Testis (tissue), 3 donors: ENCODE data around the gene SLC2A3. TPM values are rescaled to one million over a fixed set of nuclear protein-coding genes. Genes with fewer than 3 reads are reported as not detected.
"Not testable (repeated sequence)": the region's sequence is repeated elsewhere in the genome, so short reads cannot be mapped to it uniquely, and the experiment has no call there.

ENCODE experiments used
- DNase-seq: peaks from one replicate; pipeline ENCODE4 v3.0.0-alpha.2; 2019
- H3K27ac ChIP-seq, 2 donors: fragments of 200-600 bp; sonication (generic); one replicate each; pipeline ENCODE4 v1.5.1; 2019
- H3K27me3 ChIP-seq: fragments of 200-600 bp; sonication (generic); one replicate; pipeline ENCODE4 v1.5.1; 2019
- H3K36me3 ChIP-seq: fragments of 200-600 bp; sonication (generic); one replicate; pipeline ENCODE4 v1.5.1; 2017; ENCODE audit warnings: low read depth; ENCODE audit errors: missing control alignments
- H3K4me1 ChIP-seq: fragments of 200-600 bp; sonication (generic); one replicate; pipeline ENCODE4 v1.5.1; 2019
- H3K4me3 ChIP-seq, 2 donors: fragments of 200-600 bp; sonication (generic); one replicate each; pipeline ENCODE4 v1.5.1; 2017 to 2019
- H3K9me3 ChIP-seq: fragments of 200-600 bp; sonication (generic); one replicate; pipeline ENCODE4 v1.5.1; 2017
- POLR2A ChIP-seq: fragments of 450-650 bp; IDR thresholded peaks from one replicate; pipeline ENCODE4 v1.6.1; 2017; ENCODE audit warnings: antibody characterized with exemption, mild to moderate bottlenecking, moderate library complexity
- WGBS, 2 donors: methylation state at CpG; one replicate each; pipeline ENCODE4 v1.1.5; 2018; 5-methylcytosine and 5-hydroxymethylcytosine counted together
- intact Hi-C: fragments of 100-400 bp; cut with DNase I; formaldehyde crosslinking; loops from one replicate; pipeline ENCODE4 v1.15.1; 2023; ENCODE audit warnings: low total_unique reads
- polyA plus RNA-seq: library from polyadenylated mRNA; stranded (reverse); fragments of 350-450 nt; fragmentation: Illumina TruSeq; extraction: RNeasy Lipid Tissue Mini Kit (QIAGEN cat#74804); gene quantifications from one replicate; pipeline ENCODE4 v1.2.3, GENCODE V29; 2014; ENCODE audit warnings: low read depth, low replicate concordance; ENCODE audit not compliant: insufficient read depth
- total RNA-seq, 2 donors: library from RNA; depleted of rRNA; stranded (reverse); fragments of >200 nt; gene quantifications; one replicate each; pipeline ENCODE4 v1.2.3, GENCODE V29; 2016
- TF ChIP-seq, protein P1 (sequence below), 3 experiments: fragments of 450-650 bp in 2 of 3; fragments of 200-600 bp in 1 of 3; sonication (generic) in 1 of 3; IDR thresholded peaks; one replicate each; pipeline ENCODE4 v1.5.1; 2016 to 2019; ENCODE audit warnings: antibody characterized with exemption in 3 of 3, mild to moderate bottlenecking in 2 of 3, moderate library complexity in 1 of 3

The SLC2A3 gene
- total and polyA plus RNA-seq, 3 donors from 2014 or later: 11.0 to 25.7 (median 22.3) TPM

DNA sequence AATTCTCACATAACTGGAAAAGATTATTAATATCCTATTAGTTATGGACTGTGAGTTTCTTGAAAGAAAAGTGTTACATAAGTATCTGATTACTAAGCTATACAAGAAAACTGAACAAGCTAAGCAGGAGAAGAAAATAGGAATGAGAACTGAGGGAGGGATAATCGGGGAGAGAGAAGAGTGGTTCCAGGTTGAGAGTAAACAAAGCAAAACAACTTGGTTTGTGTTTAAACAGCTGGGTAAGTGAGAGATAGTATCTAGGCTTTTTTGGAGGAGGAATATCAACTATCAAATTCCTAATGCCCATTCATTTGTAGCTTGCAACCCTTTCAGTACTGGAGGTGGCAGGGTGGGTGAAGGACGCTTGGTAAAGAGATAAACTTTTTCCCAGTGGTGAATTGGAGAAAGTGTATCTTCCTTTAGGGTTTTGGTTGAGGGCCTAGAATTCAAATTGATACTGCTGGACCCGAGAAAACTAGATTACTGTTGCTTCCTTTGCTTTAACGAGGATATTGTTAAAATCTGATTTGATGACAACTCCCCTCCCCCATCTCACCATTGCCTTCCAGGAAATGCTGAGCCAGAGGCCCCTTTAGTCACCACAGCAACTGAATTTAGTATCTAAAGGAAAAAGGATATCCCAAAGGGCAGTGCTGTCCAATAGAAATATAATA lies 2.0 kb upstream of the SLC2A3 start:
- no peak overlapping the region for H3K27ac ChIP-seq
- intact Hi-C loops: loop anchor here (10.0 kb wide), 1 partner anchor 57 kb away; no protein-coding TSS in a partner anchor

DNA sequence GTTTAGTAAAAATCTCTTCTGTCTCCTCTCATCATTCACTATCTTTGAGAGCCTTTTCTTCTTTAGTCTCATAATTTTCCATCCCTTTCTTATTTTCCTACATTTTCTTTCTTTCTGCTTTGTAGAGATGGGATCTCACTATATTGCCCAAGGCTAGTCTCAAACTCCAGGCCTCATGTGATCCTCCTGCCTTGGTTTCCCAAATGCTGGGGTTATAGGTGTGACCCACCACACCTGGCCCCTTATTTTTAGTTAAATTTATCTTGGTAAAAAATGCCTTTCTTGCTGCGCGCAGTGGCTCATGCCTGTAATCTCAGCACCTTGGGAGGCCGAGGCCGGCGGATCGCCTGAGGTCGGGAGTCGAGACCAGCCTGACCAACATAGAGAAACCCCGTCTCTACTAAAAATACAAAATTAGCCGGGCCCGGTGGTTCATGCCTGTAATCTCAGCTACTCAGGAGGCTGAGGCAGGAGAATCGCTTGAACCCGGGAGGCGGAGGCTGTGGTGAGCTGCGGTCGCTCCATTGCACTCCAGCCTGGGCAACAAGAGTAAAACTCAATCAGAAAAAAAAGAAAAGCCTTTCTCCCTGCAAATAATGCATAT lies 996 bp downstream of the SLC2A3 start:
- Histone ChIP-seq H3K36me3 (no peaks in the 10 kb centered on the region), H3K27me3 (no peaks in the 10 kb centered on the region), H3K4me1 (peaks cover 5% of the 10 kb centered on the region), H3K4me3 (peak overlapping the region; percentile 52 to 61), H3K9me3 (no peaks in the 10 kb centered on the region), H3K27ac (peak overlapping the region; percentile 71 to 85)
- 27 to 34% methylated on average over 16 of the region's 16 CpGs for WGBS, 2 donors
- TF ChIP-seq, protein P1, sequence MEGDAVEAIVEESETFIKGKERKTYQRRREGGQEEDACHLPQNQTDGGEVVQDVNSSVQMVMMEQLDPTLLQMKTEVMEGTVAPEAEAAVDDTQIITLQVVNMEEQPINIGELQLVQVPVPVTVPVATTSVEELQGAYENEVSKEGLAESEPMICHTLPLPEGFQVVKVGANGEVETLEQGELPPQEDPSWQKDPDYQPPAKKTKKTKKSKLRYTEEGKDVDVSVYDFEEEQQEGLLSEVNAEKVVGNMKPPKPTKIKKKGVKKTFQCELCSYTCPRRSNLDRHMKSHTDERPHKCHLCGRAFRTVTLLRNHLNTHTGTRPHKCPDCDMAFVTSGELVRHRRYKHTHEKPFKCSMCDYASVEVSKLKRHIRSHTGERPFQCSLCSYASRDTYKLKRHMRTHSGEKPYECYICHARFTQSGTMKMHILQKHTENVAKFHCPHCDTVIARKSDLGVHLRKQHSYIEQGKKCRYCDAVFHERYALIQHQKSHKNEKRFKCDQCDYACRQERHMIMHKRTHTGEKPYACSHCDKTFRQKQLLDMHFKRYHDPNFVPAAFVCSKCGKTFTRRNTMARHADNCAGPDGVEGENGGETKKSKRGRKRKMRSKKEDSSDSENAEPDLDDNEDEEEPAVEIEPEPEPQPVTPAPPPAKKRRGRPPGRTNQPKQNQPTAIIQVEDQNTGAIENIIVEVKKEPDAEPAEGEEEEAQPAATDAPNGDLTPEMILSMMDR (IDR thresholded peaks at IDR 0.05): no peak
- TF ChIP-seq POLR2A: no peak
- DNase-seq: no peak
- intact Hi-C loops: loop anchor here (10.0 kb wide), 1 partner anchor 60 kb away; no protein-coding TSS in a partner anchor

More for the DNA sequence above, 2.0 kb upstream of the SLC2A3 start:
- WGBS, 2 donors: 6 to 12% methylated on average over 4 of the region's 4 CpGs
- H3K9me3 ChIP-seq: no peaks in the 10 kb centered on the region
- no peak for TF ChIP-seq POLR2A
- TF ChIP-seq, protein P1 (IDR thresholded peaks at IDR 0.05): peak in 1 of 3 experiments; percentile 45
- peaks cover 5% of the 10 kb centered on the region for H3K4me1 ChIP-seq
- H3K36me3 ChIP-seq: no peaks in the 10 kb centered on the region
- H3K27me3 ChIP-seq: no peaks in the 10 kb centered on the region
- H3K4me3 ChIP-seq: peak overlapping the region in 1 of 2 donors; percentile 9
- no peak for DNase-seq

DNA sequence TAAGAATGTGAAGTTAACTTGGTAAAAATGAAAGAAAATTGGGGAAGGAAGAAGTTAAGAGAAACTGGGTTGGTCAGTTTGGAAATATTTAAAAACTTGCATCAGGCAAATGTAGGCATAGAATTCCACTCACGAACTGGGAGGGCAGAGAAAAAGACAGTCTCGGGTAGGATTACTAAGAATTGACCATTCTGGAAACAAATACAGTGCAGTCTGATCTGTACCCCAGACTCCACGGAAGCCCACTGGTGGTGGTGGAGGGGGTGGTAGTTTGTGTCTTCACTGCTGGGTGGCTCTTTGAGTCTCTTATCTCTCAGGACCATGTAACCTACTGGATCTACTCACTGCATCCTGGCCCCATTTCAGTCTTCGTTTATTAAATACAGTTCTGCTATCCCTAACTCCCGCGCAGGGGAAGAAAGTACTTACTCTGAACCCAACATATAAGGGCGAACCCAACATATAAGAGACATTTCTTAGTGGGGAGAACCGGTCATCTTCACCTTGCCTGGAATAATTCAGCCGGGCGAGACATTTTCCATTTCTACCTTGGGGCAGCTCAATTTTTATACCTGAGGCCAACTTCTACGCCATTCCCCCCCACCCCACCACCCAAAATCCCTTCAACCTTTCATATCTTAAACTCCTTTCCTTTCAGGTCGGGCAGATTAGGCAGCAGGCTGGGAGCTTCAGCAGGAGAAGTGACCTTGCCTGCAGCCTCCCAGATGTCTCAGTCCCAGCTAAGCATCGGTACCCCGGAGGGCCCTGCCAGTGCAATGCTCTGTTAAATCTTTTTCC lies 1.7 kb downstream of the SLC2A3 start:
- TF ChIP-seq, protein P1 (IDR thresholded peaks at IDR 0.05): no peak
- TF ChIP-seq POLR2A: no peak
- WGBS, 2 donors: 31 to 45% methylated on average over 14 of the region's 14 CpGs
- H3K27me3 ChIP-seq: no peaks in the 10 kb centered on the region
- peaks cover 5% of the 10 kb centered on the region for H3K4me1 ChIP-seq
- H3K9me3 ChIP-seq: no peaks in the 10 kb centered on the region
- intact Hi-C loops: loop anchor here (10.0 kb wide), 1 partner anchor 61 kb away; no protein-coding TSS in a partner anchor
- H3K36me3 ChIP-seq: no peaks in the 10 kb centered on the region
- peak overlapping the region; percentile 52 to 61 for H3K4me3 ChIP-seq
- DNase-seq: no peak
- H3K27ac ChIP-seq: peak overlapping the region; percentile 71 to 85

DNA sequence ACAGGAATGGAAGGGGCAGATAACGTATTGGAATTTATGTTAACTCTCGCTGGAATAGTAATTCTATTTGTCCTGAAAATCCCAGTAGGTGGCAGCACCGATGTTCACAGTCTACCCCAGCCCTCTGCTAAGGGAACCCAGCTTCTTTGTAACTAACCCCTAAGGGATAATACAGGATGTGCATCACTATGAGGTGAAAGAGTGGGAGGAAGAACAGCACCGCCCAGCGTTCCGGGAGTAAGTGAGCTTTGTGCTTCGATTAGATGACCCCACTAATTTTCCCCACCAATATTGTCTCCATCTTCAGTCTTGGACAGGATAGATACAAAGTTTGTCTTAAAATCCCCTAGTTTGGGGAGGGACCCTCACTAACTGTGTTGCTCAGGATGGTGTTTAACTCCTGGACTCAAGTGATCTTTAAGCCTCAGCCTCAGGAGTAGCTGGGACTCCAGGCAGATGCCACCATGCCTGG lies 2.7 kb downstream of the SLC2A3 start:
- Histone ChIP-seq H3K4me1 (peaks cover 5% of the 10 kb centered on the region), H3K27me3 (no peaks in the 10 kb centered on the region), H3K9me3 (no peaks in the 10 kb centered on the region), H3K36me3 (no peaks in the 10 kb centered on the region), H3K27ac (peak overlapping the region; percentile 71 to 85), H3K4me3 (peak overlapping the region in 1 of 2 donors; percentile 61)
- 8 to 22% methylated on average over 7 of the region's 7 CpGs for WGBS, 2 donors
- intact Hi-C loops: loop anchor here (10.0 kb wide), 1 partner anchor 62 kb away; no protein-coding TSS in a partner anchor
- no peak for TF ChIP-seq POLR2A
- TF ChIP-seq, protein P1 (IDR thresholded peaks at IDR 0.05): peak; percentile 51 to 78 (median 74)
- peak; percentile 80 for DNase-seq

DNA sequence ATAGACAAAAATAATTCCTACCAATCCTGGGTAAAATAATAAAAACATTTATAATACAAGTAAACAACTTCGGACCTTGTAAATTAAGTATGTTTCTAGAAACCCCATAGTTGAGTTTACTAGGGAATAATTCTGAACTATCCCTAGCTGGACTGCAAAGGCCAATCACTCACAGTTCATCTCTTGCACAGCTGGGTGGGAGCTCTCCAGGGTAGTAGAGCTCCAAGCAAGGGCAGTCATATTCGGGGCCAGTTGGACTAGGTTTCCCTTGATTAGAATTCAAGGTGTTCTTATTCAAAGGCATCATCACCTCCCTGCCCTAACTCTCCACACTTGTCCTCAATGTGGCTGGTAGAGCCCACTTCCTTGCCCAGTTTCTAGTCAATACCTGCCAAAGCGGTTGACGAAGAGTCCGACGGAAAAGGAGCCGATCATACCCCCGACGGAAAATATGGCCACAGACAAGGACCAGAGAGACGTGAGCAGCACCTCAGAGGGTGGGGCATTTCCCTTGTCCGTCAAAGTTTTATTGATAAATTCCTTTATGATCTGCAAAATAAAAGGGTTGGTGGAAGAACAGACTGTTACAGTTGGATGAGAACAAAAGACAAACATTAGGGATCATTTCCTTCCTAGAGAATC lies 3.3 kb downstream of the SLC2A3 start:
- not testable (repeated sequence) for H3K4me3 ChIP-seq, H3K27ac ChIP-seq, H3K27me3 ChIP-seq, H3K4me1 ChIP-seq, H3K36me3 ChIP-seq, H3K9me3 ChIP-seq, DNase-seq
- 74% methylated on average over 11 of the region's 11 CpGs for WGBS, 2 donors
- intact Hi-C loops: loop anchor here (10.0 kb wide), 1 partner anchor 62 kb away; no protein-coding TSS in a partner anchor
